Liver (tissue), 3 donors: ENCODE results near the gene AKAP12.

Source experiments
- MAX ChIP-seq: IDR thresholded peaks from 2 replicates; pipeline ENCODE4 v1.6.1; 2016; ENCODE audit warnings: antibody characterized with exemption
- RXRA ChIP-seq, 2 donors: IDR thresholded peaks; 2 replicates each; pipeline ENCODE4 v1.6.1; 2017 to 2018; ENCODE audit warnings: antibody characterized with exemption in 2 of 2, mild to moderate bottlenecking in 1 of 2
- TAF1 ChIP-seq: conservative IDR thresholded peaks from 2 replicates; pipeline ENCODE4 v1.6.1; 2016; ENCODE audit warnings: antibody characterized with exemption, mild to moderate bottlenecking
- YY1 ChIP-seq: IDR thresholded peaks from 2 replicates; pipeline ENCODE4 v1.6.1; 2016; ENCODE audit warnings: antibody characterized with exemption, mild to moderate bottlenecking
- ZBTB33 ChIP-seq: IDR thresholded peaks from 2 replicates; pipeline ENCODE4 v1.6.1; 2016; ENCODE audit warnings: antibody characterized with exemption
- TF ChIP-seq, protein P1 (sequence below): IDR thresholded peaks from 2 replicates; pipeline ENCODE4 v1.6.1; 2016; ENCODE audit warnings: antibody characterized with exemption, mild to moderate bottlenecking
- TF ChIP-seq, protein P2 (sequence below): fragments of 150-350 bp; IDR thresholded peaks from 2 replicates; pipeline ENCODE4 v1.5.1; 2017; ENCODE audit warnings: improper control_type of control experiment, low read depth, low read length; ENCODE audit not compliant: missing input control
- donor health status: healthy.
- donor health status: healthy.

DNA sequence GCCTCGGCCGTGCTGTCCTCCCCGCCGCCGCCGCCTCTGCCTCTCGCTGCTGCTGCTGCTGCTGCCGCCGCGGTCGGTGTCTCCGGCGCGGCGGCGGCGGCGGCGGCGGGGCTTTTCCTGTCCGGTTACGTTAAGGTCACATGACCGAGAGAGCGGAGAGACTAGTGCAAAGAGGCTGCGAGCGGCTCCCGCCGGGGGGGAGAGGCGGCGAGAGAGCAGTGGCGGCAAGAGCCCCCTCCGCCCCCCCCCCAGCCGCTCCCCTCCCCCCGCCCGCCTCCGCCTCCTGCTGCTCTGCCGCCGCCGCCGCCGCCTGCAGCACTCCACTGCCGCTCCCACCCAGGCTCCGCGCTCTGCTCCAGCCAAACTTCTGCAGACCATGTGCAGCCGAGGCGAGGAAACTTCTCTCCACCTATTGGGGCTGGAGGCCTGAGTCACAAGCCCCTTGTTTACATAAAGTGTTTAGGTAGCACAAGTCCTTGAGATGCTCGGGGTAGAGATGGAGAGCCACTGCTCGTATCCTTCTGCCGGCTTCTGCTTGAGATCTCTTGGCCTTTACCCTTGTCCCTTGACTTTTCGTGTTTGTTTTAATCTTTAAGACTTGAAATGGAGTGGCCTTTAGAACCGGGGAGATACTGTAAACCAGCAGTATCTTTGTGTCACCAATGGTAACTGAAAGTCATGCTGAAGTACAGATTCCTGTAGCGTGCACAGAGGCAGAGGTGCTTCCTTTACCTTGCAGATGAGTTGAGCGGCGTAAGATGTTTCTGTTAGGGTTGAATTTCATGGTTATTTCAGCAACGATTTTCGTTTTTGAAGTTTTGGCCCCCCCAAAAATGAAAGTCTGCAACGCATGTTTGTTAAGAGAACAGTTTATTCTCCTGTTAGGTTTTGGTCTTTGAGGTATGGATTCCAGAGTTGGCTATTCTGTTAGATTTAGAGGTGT is 152.0 kb downstream of the AKAP12 start, which contains the start of gene ZBTB2:
- TF ChIP-seq, protein P1, sequence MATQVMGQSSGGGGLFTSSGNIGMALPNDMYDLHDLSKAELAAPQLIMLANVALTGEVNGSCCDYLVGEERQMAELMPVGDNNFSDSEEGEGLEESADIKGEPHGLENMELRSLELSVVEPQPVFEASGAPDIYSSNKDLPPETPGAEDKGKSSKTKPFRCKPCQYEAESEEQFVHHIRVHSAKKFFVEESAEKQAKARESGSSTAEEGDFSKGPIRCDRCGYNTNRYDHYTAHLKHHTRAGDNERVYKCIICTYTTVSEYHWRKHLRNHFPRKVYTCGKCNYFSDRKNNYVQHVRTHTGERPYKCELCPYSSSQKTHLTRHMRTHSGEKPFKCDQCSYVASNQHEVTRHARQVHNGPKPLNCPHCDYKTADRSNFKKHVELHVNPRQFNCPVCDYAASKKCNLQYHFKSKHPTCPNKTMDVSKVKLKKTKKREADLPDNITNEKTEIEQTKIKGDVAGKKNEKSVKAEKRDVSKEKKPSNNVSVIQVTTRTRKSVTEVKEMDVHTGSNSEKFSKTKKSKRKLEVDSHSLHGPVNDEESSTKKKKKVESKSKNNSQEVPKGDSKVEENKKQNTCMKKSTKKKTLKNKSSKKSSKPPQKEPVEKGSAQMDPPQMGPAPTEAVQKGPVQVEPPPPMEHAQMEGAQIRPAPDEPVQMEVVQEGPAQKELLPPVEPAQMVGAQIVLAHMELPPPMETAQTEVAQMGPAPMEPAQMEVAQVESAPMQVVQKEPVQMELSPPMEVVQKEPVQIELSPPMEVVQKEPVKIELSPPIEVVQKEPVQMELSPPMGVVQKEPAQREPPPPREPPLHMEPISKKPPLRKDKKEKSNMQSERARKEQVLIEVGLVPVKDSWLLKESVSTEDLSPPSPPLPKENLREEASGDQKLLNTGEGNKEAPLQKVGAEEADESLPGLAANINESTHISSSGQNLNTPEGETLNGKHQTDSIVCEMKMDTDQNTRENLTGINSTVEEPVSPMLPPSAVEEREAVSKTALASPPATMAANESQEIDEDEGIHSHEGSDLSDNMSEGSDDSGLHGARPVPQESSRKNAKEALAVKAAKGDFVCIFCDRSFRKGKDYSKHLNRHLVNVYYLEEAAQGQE, result no peak
- TF ChIP-seq ZBTB33 (no peak), YY1 (no peak), RXRA (IDR thresholded peaks at IDR 0.05) (no peak), TAF1 (no peak), MAX (no peak)
- TF ChIP-seq, protein P2, sequence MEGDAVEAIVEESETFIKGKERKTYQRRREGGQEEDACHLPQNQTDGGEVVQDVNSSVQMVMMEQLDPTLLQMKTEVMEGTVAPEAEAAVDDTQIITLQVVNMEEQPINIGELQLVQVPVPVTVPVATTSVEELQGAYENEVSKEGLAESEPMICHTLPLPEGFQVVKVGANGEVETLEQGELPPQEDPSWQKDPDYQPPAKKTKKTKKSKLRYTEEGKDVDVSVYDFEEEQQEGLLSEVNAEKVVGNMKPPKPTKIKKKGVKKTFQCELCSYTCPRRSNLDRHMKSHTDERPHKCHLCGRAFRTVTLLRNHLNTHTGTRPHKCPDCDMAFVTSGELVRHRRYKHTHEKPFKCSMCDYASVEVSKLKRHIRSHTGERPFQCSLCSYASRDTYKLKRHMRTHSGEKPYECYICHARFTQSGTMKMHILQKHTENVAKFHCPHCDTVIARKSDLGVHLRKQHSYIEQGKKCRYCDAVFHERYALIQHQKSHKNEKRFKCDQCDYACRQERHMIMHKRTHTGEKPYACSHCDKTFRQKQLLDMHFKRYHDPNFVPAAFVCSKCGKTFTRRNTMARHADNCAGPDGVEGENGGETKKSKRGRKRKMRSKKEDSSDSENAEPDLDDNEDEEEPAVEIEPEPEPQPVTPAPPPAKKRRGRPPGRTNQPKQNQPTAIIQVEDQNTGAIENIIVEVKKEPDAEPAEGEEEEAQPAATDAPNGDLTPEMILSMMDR, result no peak
